Muscle of back (tissue), 11 donors: ENCODE measurements around the gene XRCC6. TPM values are rescaled to one million over a fixed set of nuclear protein-coding genes. Genes with fewer than 3 reads are reported as not detected.
"Not testable (repeated sequence)": the region's sequence is repeated elsewhere in the genome, so short reads cannot be mapped to it uniquely, and the experiment has no call there.

Experiments
- DNase-seq, 3 donors: peaks; one replicate each; pipeline versions ENCODE4 v3.0.0 to v3.0.0-alpha.2; 2013
- polyA plus RNA-seq, 10 donors: library from polyadenylated mRNA; unstranded; fragments of 120-200 nt; gene quantifications; one replicate each; pipeline ENCODE4 v1.2.1, GENCODE V29; 2013; ENCODE audit not compliant: insufficient read length in 10 of 10

The XRCC6 gene
- polyA plus RNA-seq, 10 donors, result 193 to 254 (median 220) TPM

GRCh38 chr22:41642331-41643110 lies 21.4 kb downstream of the XRCC6 start:
- no peak for DNase-seq

GRCh38 chr22:41647771-41648170 lies 26.7 kb downstream of the XRCC6 start:
- DNase-seq, result no peak

DNA sequence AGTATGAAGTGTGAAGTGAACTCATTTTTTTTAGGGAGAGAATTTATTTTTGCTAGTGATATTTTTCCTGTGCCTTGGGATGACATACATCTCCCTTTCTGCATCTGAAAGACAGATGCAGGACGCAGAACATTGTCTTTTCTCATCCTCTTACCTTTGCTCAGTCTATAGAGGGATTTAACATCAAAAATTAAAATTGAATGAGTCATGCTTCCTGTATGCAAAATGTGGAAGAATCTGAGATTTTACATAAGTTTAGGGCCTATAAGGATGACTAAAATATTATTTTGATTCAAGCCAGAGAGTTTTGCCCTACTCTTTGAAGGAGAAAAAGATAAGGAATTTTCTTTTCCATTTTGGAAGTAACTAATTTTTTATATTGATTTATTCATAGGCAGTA lies 27.3 kb downstream of the XRCC6 start:
- DNase-seq, result no peak

GRCh38 chr22:41650229-41650628 lies 29.1 kb downstream of the XRCC6 start:
- no peak for DNase-seq

DNA sequence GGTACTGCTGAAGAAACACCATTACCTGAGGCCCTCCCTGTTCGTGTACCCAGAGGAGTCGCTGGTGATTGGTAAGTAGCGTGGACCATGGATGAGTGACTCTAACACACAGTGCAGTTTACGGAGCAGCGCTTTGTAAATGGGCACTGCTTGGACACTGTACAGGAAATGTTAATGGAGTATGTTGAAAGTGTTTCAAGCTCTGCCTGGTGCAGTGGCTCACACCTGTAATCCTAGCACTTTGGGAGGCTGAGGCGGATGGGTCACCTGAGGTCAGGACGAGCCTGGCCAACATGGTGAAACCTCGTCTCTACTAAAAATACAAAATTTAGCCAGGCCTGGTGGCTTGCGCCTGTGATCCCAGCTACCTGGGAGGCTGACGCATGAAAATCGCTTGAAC lies 29.7 kb downstream of the XRCC6 start:
- DNase-seq, result no peak

DNA sequence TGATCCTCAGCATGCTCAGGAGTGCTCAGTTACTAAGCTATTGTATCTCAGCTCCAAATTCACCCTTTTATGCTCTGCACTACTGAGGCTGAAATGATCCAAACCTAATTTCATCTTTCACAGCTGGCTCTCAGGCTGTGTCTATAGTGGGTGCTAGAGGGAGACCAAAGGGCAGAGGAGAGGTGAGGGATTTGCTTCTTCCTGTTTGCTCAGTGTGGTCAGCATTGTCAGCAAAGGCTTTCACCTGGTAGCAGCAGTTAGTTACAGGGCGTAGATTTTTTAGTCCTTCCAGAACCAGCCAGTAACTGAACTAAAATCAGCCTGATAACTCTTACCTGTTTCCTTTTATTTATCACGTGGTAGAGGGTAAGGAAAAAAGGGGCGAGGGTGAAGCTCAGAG lies 33.2 kb downstream of the XRCC6 start:
- DNase-seq, result no peak

DNA sequence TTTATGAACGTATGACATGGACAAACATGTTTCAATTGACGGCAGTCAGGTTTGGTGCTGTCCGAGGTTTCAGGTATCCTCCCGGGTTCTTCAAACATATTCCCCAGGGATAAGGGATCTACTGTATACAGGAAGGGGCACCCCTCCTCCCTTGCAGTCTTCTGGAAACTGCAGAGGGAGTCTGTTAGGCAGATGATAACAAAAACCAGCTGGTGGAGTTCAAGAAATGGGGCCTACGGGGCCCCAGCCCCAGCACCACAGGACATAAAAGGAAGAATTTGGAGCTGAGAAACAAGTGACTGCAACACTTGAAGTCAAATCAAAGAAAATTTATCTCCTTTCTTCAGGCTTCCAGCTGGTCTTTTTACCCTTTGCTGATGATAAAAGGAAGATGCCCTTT lies 35.5 kb downstream of the XRCC6 start:
- DNase-seq, result no peak

DNA sequence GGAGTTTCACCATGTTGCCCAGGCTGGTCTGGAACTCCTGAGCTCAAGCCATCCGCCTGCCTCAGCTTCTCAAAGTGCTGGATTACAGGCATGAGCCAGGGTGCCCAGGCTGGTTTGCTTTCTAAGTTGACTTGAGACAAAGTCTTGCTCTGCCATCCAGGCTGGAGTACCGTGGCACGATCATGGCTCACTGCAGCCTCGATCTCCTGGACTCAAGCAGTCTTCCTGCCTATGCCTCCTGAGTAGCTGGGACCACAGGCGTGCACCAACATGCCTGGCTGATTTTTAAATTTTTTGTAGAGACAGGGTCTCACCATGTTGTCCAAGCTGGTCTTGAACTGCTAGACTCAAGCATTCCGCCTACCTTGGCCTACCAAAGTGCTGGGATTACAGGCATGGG lies 36.6 kb downstream of the XRCC6 start:
- DNase-seq, result no peak

GRCh38 chr22:41658869-41659268 lies 37.8 kb downstream of the XRCC6 start:
- DNase-seq, result no peak

- no peak for DNase-seq
These were observed 38.8 kb downstream of the XRCC6 start for GRCh38 chr22:41659941-41660340.

- no peak for DNase-seq
These were observed 39.3 kb downstream of the XRCC6 start for GRCh38 chr22:41660416-41660815.

DNA sequence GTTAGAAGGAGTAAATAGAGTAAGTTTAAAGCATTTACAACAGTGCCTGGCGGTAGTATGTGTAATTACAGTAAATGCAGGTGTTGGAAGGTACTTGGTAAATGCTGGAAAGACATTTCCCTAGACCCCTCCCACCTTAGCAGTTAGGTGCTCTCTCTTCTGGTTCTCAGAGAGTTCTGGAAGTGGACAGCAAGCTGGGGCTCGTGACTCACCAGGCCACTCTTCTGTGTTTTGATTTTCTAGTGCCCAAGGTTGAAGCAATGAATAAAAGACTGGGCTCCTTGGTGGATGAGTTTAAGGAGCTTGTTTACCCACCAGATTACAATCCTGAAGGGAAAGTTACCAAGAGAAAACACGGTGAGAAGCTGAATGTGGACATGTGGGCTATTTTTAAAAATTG lies 40.0 kb downstream of the XRCC6 start:
- no peak for DNase-seq

GRCh38 chr22:41661713-41662112 lies 40.6 kb downstream of the XRCC6 start:
- DNase-seq, result no peak

DNA sequence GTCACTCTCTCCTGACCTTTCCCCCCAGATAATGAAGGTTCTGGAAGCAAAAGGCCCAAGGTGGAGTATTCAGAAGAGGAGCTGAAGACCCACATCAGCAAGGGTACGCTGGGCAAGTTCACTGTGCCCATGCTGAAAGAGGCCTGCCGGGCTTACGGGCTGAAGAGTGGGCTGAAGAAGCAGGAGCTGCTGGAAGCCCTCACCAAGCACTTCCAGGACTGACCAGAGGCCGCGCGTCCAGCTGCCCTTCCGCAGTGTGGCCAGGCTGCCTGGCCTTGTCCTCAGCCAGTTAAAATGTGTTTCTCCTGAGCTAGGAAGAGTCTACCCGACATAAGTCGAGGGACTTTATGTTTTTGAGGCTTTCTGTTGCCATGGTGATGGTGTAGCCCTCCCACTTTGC lies 42.5 kb downstream of the XRCC6 start:
- DNase-seq, result not testable (repeated sequence)

DNA sequence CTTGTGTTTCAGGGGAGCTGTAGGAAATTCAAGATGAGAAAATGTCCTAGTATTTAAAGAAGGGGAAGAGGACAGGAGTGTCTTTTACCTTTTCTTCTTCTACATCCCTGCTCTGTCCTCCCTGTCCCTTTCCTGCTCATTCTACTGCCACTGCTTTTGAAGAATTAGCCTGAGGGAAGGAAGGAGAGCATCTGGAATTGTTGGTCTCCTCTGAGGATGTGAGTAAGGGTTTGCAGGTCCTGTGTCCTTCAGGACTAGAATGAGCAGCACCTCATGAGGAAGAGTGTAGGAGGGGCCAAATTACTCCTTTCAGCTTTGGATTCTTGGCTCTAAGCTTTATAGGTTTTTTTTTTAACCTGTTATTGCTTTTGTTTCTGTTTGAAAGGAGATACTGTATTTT lies 43.4 kb downstream of the XRCC6 start:
- no peak for DNase-seq

DNA sequence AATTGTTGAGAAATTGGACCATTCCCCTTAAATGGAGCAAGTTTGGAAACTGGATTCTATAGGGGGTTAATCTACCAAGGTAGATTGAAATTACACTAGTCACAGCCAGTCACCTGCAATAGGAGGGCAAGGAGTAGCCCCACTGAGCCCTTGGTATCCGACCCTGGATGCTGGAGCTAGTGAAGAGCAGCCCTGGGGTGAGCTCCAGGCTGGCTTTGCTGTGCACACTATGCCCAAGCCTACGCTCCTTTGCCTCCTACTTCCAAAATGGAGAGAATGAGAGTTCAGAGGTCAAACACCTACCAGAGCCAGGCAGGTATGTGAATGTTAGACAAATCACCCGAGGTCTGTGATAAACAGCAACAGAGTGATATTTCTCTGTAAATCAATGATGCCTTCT lies 43.9 kb downstream of the XRCC6 start:
- DNase-seq, result no peak

- DNase-seq, result peak in 1 of 3 donors; percentile 79
These were observed 48.1 kb downstream of the XRCC6 start for GRCh38 chr22:41668971-41669911.

DNA sequence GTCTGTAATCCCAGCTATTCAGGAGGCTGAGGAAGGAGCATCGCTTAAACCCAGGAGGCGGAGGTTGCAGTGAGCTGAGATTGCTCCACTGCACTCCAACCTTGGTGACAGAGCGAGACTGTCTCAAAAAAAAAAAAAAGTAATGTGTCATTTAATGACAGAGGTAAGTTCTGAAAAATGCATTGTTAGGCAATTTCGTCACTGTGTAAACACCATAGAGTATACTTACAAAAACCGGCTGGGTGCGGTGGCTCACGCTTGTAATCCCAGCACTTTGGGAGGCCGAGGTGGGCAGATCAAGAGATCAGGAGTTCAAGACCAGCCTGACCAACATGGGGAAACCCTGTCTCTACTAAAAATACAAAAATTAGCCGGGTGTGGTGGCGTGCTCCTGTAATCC lies 51.0 kb downstream of the XRCC6 start:
- not testable (repeated sequence) for DNase-seq

DNA sequence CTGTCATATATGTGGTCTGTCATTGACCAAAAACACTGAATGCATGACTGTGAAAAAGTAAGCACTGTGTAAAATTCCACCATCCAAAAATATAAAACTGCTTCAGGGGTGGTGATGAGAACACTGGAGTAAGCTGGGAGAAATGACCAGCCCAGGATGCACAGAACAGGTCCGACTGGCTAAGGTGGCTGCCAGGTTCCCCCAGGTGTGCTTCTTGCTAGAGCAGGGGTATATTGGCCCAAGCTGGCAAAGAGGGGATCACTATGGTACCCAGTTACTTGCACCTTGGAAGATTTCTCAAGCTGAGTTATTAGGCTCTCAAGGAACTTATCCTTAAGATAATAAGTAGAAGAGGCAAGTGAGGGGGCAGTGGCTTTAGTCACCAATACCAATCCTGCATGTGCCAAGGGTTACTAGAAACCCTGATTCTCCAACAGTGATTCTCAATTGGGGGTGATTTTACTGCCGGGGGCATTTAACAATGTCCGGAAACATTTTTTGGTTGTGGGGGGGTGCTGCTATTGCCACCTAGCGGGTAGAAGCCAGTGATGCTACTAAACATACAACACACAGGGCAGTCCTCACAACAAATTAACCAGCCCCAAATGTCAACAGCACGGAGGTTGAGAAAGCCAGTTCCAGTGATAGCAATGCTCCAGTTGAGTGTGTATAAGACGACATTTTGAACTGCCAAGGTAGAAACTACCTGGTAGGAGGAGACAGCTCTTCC lies 51.9 kb downstream of the XRCC6 start:
- no peak for DNase-seq

GRCh38 chr22:41674846-41675340 lies 53.8 kb downstream of the XRCC6 start:
- no peak for DNase-seq

DNA sequence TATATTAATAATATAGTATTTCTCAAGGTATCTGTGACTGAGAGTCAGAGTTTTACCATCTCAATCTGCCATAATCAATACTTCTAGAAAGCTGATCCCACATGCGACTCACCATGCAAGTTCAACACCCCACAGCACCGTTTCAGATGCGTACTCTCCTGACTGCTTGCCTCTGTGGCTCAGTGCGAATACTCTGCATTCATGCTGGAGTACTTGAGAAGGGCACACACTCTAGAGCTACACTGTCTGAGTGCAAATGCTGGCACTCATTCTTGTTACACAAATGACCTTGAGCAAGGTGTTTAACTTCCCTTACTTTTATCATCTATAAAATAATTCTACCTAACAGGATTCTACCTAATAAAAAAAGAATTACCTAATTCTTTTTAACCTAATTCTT lies 55.0 kb downstream of the XRCC6 start:
- DNase-seq, result no peak

DNA sequence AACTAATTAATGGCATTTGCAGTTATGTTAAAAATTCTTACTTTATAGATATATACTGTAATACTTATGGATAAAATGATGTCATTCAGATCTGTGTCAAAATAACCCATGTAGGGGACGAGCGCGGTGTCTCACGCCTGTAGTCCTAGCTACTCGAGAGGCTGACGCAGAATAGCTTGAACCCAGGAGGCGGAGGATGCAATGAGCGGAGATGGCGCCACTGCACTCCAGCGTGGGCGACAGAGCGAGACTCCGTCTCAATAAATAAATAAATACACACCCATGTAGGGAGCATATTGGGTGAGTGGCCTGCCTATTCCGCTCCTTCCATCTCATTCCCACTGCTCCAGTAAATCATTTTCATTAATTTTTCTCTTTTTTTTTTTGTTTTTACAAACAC lies 60.5 kb downstream of the XRCC6 start:
- DNase-seq, result no peak
